HepG2 (cell line): ENCODE measurements around the gene FIBP. TPM values are rescaled to one million over a fixed set of nuclear protein-coding genes. Genes with fewer than 3 reads are reported as not detected.

ENCODE experiments used
- AKAP8 ChIP-seq: sonication (generic); formaldehyde crosslinking; IDR thresholded peaks from 2 replicates; pipeline ENCODE4 v1.5.1; 2020; ENCODE audit warnings: mild to moderate bottlenecking, missing genetic modification reagents
- DMAP1 ChIP-seq: IDR thresholded peaks from 2 replicates; pipeline ENCODE4 v1.6.1; 2016
- GTF2F1 ChIP-seq: fragments of 150-350 bp; IDR thresholded peaks from 2 replicates; pipeline ENCODE4 v1.6.1; 2014; ENCODE audit warnings: low read length
- NFKB2 ChIP-seq: sonication (generic); formaldehyde crosslinking; IDR thresholded peaks from 2 replicates; pipeline ENCODE4 v1.4.0; 2020; ENCODE audit warnings: missing genetic modification reagents, borderline replicate concordance
- RFX1 ChIP-seq: fragments of 450-650 bp; IDR thresholded peaks from 2 replicates; pipeline ENCODE4 v1.6.1; 2017
- RFXAP ChIP-seq: sonication (generic); formaldehyde crosslinking; IDR thresholded peaks from 2 replicates; pipeline ENCODE4 v1.4.0; 2020; ENCODE audit warnings: missing genetic modification reagents, borderline replicate concordance
- SIX4 ChIP-seq: sonication (generic); formaldehyde crosslinking; IDR thresholded peaks from 2 replicates; pipeline ENCODE4 v1.4.0; 2020; ENCODE audit warnings: missing genetic modification reagents
- SOX13 ChIP-seq, 3 experiments: fragments of 450-650 bp in 1 of 3; sonication (generic) in 1 of 3; formaldehyde crosslinking in 1 of 3; IDR thresholded peaks in 2 of 3; conservative IDR thresholded peaks in 1 of 3; 2 replicates each; pipeline versions ENCODE4 v1.5.0 to v1.6.1; 2016 to 2020; ENCODE audit warnings: antibody characterized with exemption in 1 of 3, mild to moderate bottlenecking in 1 of 3, missing compliant biosample characterization in 1 of 3, missing genetic modification reagents in 1 of 3, moderate library complexity in 1 of 3
- SOX6 ChIP-seq, 2 experiments: fragments of 450-650 bp in 1 of 2; sonication (generic) in 1 of 2; formaldehyde crosslinking in 1 of 2; IDR thresholded peaks; 2 replicates each; pipeline versions ENCODE4 v1.4.0 to v1.6.1; 2017 to 2020; ENCODE audit warnings: antibody characterized with exemption in 1 of 2, mild to moderate bottlenecking in 1 of 2, missing genetic modification reagents in 1 of 2
- SPEN ChIP-seq: sonication (generic); formaldehyde crosslinking; IDR thresholded peaks from 2 replicates; pipeline ENCODE4 v1.5.1; 2020; ENCODE audit warnings: low read depth, mild to moderate bottlenecking, missing genetic modification reagents
- SRY ChIP-seq: sonication (generic); formaldehyde crosslinking; IDR thresholded peaks from 2 replicates; pipeline ENCODE4 v1.8.0; 2022; ENCODE audit warnings: mild to moderate bottlenecking, missing genetic modification reagents
- ZNF674 ChIP-seq: sonication (generic); formaldehyde crosslinking; IDR thresholded peaks from 2 replicates; pipeline ENCODE4 v1.5.0; 2020; ENCODE audit warnings: low read depth, mild to moderate bottlenecking, missing genetic modification reagents
- polyA plus RNA-seq, 8 experiments: library from polyadenylated mRNA; depleted of rRNA in 3 of 8; stranded (reverse) in 7 of 8; unstranded in 1 of 8; fragments of >200 nt; fragmentation: Illumina TruSeq in 4 of 8; extraction: Trizol in 4 of 8; gene quantifications; 2 replicates each; pipeline versions ENCODE4 v1.2.1 to v1.2.3, GENCODE V29; 2011 to 2016; ENCODE audit warnings: low read depth in 4 of 8, missing spikeins in 1 of 8, mixed read lengths in 1 of 8; ENCODE audit not compliant: insufficient read depth in 1 of 8
- total RNA-seq, 5 experiments: library from RNA; depleted of rRNA; stranded (reverse); fragments of >200 nt; fragmentation: Illumina TruSeq; extraction: Trizol; gene quantifications; 2 replicates each; pipeline ENCODE4 v1.2.3, GENCODE V29; 2016; ENCODE audit warnings: low read depth in 1 of 5
- TF ChIP-seq, protein P1 (sequence below): sonication (generic); formaldehyde crosslinking; IDR thresholded peaks from 2 replicates; pipeline ENCODE4 v1.8.1; 2023; ENCODE audit warnings: mild to moderate bottlenecking, missing genetic modification reagents
- TF ChIP-seq, protein P2 (sequence below): IDR thresholded peaks from 2 replicates; pipeline ENCODE4 v1.6.1; 2016; ENCODE audit warnings: missing biosample characterization, missing genetic modification reagents, low read depth
- TF ChIP-seq, protein P3 (sequence below): sonication (generic); formaldehyde crosslinking; conservative IDR thresholded peaks from 2 replicates; pipeline ENCODE4 v1.8.0; 2022; ENCODE audit warnings: missing genetic modification reagents
- TF ChIP-seq, protein P4 (sequence below): sonication (generic); formaldehyde crosslinking; IDR thresholded peaks from 2 replicates; pipeline ENCODE4 v1.4.0; 2020; ENCODE audit warnings: missing genetic modification reagents

The FIBP gene
- total and polyA plus RNA-seq, 2 of the 13 experiments (the other 11 are each of a cell fraction or from before 2014, with no cell fraction given) = 42.9 to 62.1 TPM

DNA sequence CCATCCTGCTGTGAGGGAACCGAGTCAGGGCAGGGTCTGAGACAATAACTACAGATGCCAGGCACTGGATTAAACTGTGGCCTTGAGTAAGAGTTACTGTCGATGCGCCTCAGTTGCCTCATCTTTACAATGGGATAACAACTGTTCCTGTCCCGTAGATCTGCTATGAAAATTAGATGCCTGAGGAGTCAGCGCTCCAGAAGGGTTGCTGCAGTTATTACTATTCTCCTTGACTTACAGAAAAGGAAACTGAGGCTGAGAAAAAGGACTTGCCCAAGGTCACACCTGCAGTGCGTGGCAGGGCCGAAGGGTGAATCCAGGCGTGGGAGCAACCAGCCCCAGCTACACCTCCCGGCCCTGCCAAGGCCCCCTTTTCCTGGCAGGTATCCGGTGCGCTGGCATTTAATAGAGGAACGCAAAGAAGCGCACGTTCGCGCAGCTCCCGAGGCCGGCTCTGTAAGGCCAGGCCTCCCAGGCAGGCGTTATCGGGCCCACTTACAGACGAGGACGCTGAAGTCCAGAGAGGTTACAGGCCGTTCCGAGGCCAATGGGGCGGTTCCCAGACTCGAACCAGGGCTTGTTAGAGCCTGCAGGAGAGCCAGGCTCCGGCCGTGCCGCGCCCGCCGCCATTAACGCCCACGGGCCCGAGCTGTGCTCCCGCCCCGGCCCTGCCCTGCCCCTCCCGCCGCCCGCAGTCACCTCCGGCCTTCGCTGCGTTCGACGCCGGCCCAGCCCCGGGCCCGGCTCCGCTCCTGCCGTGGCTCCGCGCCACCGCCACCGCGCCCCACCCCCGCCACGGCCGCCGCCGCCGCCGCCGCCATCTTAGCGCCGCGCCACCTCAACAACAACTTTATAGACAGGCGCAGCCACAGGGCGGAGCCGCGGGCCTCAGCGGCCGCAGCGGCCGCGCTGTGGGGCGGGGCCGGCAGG, 30.2 kb upstream of the FIBP start, which contains the start of gene C11orf68 (continued):
- TF ChIP-seq, protein P1, sequence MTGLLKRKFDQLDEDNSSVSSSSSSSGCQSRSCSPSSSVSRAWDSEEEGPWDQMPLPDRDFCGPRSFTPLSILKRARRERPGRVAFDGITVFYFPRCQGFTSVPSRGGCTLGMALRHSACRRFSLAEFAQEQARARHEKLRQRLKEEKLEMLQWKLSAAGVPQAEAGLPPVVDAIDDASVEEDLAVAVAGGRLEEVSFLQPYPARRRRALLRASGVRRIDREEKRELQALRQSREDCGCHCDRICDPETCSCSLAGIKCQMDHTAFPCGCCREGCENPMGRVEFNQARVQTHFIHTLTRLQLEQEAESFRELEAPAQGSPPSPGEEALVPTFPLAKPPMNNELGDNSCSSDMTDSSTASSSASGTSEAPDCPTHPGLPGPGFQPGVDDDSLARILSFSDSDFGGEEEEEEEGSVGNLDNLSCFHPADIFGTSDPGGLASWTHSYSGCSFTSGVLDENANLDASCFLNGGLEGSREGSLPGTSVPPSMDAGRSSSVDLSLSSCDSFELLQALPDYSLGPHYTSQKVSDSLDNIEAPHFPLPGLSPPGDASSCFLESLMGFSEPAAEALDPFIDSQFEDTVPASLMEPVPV (CRISPR knock-in tag) = no peak
- TF ChIP-seq, protein P2, sequence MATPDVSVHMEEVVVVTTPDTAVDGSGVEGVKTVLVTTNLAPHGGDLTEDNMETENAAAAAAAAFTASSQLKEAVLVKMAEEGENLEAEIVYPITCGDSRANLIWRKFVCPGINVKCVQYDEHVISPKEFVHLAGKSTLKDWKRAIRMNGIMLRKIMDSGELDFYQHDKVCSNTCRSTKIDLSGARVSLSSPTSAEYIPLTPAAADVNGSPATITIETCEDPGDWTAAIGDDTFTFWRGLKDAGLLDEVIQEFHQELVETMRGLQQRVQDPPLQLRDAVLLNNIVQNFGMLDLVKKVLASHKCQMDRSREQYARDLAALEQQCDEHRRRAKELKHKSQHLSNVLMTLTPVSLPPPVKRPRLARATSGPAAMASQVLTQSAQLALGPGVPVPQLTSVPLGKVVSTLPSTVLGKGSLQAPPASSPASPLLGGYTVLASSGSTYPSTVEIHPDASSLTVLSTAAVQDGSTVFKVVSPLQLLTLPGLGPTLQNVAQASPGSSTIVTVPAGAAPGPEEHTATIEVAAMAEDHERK = no peak
- no peak for TF ChIP-seq SOX13 (IDR thresholded peaks at IDR 0.05)
- no peak for TF ChIP-seq SOX13 (CRISPR knock-in tag; conservative IDR thresholded peaks at IDR 0.05 in 1 of 2, IDR thresholded peaks at IDR 0.05 in 1 of 2)
- no peak for TF ChIP-seq SOX6 (IDR thresholded peaks at IDR 0.05)
- TF ChIP-seq SOX6 (CRISPR knock-in tag; IDR thresholded peaks at IDR 0.05) = no peak
- TF ChIP-seq GTF2F1 = no peak
- no peak for TF ChIP-seq RFX1
- no peak for TF ChIP-seq AKAP8 (CRISPR knock-in tag)
- no peak for TF ChIP-seq ZNF674 (CRISPR knock-in tag)
- TF ChIP-seq NFKB2 (CRISPR knock-in tag) = 0 out of 2 replicates have a peak, but pooled peaks have one; percentile 57
- TF ChIP-seq, protein P3, sequence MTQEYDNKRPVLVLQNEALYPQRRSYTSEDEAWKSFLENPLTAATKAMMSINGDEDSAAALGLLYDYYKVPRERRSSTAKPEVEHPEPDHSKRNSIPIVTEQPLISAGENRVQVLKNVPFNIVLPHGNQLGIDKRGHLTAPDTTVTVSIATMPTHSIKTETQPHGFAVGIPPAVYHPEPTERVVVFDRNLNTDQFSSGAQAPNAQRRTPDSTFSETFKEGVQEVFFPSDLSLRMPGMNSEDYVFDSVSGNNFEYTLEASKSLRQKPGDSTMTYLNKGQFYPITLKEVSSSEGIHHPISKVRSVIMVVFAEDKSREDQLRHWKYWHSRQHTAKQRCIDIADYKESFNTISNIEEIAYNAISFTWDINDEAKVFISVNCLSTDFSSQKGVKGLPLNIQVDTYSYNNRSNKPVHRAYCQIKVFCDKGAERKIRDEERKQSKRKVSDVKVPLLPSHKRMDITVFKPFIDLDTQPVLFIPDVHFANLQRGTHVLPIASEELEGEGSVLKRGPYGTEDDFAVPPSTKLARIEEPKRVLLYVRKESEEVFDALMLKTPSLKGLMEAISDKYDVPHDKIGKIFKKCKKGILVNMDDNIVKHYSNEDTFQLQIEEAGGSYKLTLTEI (CRISPR knock-in tag) = no peak
- peak; percentile 33; the same call in 1 of the 2 replicates for TF ChIP-seq SRY
- TF ChIP-seq SPEN (CRISPR knock-in tag) = 0 out of 2 replicates have a peak, but pooled peaks have one; percentile 5
- TF ChIP-seq RFXAP = no peak
- TF ChIP-seq DMAP1 = no peak
- TF ChIP-seq SIX4 = no peak
- TF ChIP-seq, protein P4, sequence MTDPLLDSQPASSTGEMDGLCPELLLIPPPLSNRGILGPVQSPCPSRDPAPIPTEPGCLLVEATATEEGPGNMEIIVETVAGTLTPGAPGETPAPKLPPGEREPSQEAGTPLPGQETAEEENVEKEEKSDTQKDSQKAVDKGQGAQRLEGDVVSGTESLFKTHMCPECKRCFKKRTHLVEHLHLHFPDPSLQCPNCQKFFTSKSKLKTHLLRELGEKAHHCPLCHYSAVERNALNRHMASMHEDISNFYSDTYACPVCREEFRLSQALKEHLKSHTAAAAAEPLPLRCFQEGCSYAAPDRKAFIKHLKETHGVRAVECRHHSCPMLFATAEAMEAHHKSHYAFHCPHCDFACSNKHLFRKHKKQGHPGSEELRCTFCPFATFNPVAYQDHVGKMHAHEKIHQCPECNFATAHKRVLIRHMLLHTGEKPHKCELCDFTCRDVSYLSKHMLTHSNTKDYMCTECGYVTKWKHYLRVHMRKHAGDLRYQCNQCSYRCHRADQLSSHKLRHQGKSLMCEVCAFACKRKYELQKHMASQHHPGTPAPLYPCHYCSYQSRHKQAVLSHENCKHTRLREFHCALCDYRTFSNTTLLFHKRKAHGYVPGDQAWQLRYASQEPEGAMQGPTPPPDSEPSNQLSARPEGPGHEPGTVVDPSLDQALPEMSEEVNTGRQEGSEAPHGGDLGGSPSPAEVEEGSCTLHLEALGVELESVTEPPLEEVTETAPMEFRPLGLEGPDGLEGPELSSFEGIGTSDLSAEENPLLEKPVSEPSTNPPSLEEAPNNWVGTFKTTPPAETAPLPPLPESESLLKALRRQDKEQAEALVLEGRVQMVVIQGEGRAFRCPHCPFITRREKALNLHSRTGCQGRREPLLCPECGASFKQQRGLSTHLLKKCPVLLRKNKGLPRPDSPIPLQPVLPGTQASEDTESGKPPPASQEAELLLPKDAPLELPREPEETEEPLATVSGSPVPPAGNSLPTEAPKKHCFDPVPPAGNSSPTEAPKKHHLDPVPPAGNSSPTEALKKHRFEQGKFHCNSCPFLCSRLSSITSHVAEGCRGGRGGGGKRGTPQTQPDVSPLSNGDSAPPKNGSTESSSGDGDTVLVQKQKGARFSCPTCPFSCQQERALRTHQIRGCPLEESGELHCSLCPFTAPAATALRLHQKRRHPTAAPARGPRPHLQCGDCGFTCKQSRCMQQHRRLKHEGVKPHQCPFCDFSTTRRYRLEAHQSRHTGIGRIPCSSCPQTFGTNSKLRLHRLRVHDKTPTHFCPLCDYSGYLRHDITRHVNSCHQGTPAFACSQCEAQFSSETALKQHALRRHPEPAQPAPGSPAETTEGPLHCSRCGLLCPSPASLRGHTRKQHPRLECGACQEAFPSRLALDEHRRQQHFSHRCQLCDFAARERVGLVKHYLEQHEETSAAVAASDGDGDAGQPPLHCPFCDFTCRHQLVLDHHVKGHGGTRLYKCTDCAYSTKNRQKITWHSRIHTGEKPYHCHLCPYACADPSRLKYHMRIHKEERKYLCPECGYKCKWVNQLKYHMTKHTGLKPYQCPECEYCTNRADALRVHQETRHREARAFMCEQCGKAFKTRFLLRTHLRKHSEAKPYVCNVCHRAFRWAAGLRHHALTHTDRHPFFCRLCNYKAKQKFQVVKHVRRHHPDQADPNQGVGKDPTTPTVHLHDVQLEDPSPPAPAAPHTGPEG = 0 out of 2 replicates have a peak, but pooled peaks have one; percentile 18
